Thyroid gland (tissue), 4 donors: Measurements from ENCODE around the gene CARNS1. TPM values are rescaled to one million over a fixed set of nuclear protein-coding genes. Genes with fewer than 3 reads are reported as not detected.

Source experiments
- DNase-seq, 2 donors: peaks; one replicate each; pipeline ENCODE4 v3.0.0-alpha.2; 2019
- H3K27ac ChIP-seq, 3 donors: fragments of 200-600 bp; sonication (generic); 1 replicate in 2 of 3; 2 replicates in 1 of 3; pipeline ENCODE4 v1.5.1; 2016 to 2019; ENCODE audit warnings: mild to moderate bottlenecking in 1 of 3, moderate library complexity in 1 of 3
- H3K27me3 ChIP-seq: fragments of 200-600 bp; sonication (generic); one replicate; pipeline ENCODE4 v1.5.1; 2019
- H3K36me3 ChIP-seq, 2 donors: fragments of 200-600 bp; sonication (generic); one replicate each; pipeline ENCODE4 v1.5.1; 2016 to 2019
- H3K4me1 ChIP-seq, 2 donors: fragments of 200-600 bp; sonication (generic); one replicate each; pipeline ENCODE4 v1.5.1; 2017 to 2019
- H3K4me3 ChIP-seq, 3 donors: fragments of 200-600 bp; sonication (generic); replicated peaks in 1 of 3; 1 replicate in 2 of 3; 2 replicates in 1 of 3; pipeline ENCODE4 v1.5.1; 2016; ENCODE audit warnings: mild to moderate bottlenecking in 1 of 3
- H3K9me3 ChIP-seq: fragments of 200-600 bp; sonication (generic); one replicate; pipeline ENCODE4 v1.5.1; 2017
- POLR2A ChIP-seq, 2 donors: fragments of 450-650 bp; IDR thresholded peaks; one replicate each; pipeline ENCODE4 v1.6.1; 2017; ENCODE audit warnings: antibody characterized with exemption in 2 of 2, mild to moderate bottlenecking in 2 of 2, moderate library complexity in 1 of 2
- WGBS, 2 donors: methylation state at CpG; one replicate each; pipeline ENCODE4 v1.1.5; 2017; 5-methylcytosine and 5-hydroxymethylcytosine counted together
- intact Hi-C: fragments of 100-400 bp; cut with DNase I; formaldehyde crosslinking; loops from one replicate; pipeline ENCODE4 v1.15.1; 2023
- total RNA-seq, 4 donors: library from RNA; depleted of rRNA; stranded (reverse); fragments of >200 nt; gene quantifications; one replicate each; pipeline ENCODE4 v1.2.3, GENCODE V29; 2016
- TF ChIP-seq, protein P1 (sequence below), 6 experiments: fragments of 200-600 bp in 3 of 6; fragments of 450-650 bp in 3 of 6; sonication (generic) in 3 of 6; IDR thresholded peaks; one replicate each; pipeline ENCODE4 v1.5.1; 2016 to 2019; ENCODE audit warnings: antibody characterized with exemption in 6 of 6, mild to moderate bottlenecking in 2 of 6, inconsistent platforms in 1 of 6, moderate library complexity in 1 of 6

CARNS1 gene
- total RNA-seq, 4 donors from 2014 or later: 3.8 to 9.8 (median 5.9) TPM

DNA sequence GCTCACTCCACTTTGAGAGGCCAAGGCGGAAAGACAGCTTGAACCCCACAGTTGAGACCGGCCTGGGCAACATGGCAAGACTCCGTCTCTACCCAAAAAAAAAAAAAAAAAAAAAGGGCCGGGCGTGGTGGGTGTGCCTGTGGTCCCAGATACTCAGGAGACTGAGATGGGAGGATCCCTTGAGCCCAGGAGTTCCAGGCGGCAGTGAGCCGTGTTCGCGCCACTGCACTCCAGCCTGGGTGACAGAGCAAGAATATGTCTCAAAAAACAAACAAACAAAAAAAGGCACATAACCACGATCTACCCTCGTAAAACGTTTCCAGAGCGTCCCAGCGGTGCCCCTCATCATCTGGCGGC, 24.6 kb upstream of the CARNS1 start:
- WGBS, 2 donors: 13 to 14% methylated on average over 15 of the region's 15 CpGs
- no peak for TF ChIP-seq POLR2A (IDR thresholded peaks at IDR 0.05)
- TF ChIP-seq, protein P1, sequence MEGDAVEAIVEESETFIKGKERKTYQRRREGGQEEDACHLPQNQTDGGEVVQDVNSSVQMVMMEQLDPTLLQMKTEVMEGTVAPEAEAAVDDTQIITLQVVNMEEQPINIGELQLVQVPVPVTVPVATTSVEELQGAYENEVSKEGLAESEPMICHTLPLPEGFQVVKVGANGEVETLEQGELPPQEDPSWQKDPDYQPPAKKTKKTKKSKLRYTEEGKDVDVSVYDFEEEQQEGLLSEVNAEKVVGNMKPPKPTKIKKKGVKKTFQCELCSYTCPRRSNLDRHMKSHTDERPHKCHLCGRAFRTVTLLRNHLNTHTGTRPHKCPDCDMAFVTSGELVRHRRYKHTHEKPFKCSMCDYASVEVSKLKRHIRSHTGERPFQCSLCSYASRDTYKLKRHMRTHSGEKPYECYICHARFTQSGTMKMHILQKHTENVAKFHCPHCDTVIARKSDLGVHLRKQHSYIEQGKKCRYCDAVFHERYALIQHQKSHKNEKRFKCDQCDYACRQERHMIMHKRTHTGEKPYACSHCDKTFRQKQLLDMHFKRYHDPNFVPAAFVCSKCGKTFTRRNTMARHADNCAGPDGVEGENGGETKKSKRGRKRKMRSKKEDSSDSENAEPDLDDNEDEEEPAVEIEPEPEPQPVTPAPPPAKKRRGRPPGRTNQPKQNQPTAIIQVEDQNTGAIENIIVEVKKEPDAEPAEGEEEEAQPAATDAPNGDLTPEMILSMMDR (IDR thresholded peaks at IDR 0.05): no peak
- H3K4me1 ChIP-seq: peaks cover 4 to 20% of the 10 kb centered on the region in 2 donors
- peak overlapping the region; percentile 7 to 79 (median 66) for H3K27ac ChIP-seq
- H3K4me3 ChIP-seq: peak overlapping the region; percentile 8 to 77 (median 65)
- intact Hi-C loops: loop anchor here (5.0 to 10.0 kb wide), 2 partner anchors 74 to 116 kb away; partner anchors contain the start of genes CDK2AP2, PITPNM1 and TMEM134
- no peaks in the 10 kb centered on the region for H3K36me3 ChIP-seq
- H3K27me3 ChIP-seq: no peaks in the 10 kb centered on the region
- DNase-seq: no peak
- H3K9me3 ChIP-seq: no peaks in the 10 kb centered on the region

DNA sequence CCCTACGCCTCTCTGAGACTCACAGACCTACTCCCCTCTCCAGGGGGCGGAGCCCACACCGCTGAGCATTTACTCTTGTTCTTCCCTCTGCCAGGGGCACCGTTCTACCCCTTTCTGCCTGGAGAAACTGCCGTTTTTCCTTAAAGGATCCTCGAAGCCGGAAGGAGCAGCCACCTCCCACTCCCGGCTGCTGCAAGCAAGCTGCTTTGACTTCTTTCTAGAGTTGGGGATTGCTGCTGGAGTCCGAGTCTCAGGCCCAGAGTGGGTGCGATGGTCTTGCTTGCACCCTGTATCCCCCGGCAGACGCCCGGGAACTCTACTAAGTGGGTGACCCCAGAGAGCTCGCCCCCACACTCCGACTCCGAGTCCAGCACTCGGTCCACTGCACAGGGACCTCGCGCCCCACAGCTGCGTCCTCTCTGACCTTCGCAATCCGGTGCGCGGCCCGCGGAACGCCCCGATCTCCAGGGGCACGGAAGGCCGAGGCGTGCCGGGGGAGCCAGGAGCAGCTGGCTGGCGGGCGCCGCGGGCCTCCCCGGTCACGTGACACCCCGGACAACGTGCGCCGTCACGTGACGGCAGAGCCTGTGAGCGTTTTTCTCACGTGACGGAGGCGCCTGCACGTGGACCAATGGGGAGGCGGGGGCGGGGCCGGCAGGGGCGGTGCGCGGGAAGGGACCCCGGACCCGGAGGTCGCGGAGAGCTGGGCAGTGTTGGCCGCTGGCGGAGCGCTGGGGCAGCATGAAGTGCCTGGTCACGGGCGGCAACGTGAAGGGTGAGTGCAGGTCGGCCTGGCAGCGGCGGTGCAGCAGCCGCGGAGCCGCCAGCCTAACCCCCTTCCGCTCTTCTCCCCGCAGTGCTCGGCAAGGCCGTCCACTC, 23.9 kb upstream of the CARNS1 start, which contains the start of gene RAD9A:
Gene RAD9A, plus strand, starts transcription at position 683 of the 879 bp plus-strand sequence. Its CDS starts 59 bp downstream, at position 742.
- WGBS, 2 donors: 0% methylated on average over 16 to 29 of the region's 75 CpGs
- Histone ChIP-seq H3K4me1 (peaks cover 4 to 20% of the 10 kb centered on the region in 2 donors), H3K36me3 (no peaks in the 10 kb centered on the region), H3K27me3 (no peaks in the 10 kb centered on the region), H3K9me3 (no peaks in the 10 kb centered on the region), H3K27ac (peak within 1 kb of the TSS; percentile 7 to 79 (median 66)), H3K4me3 (peak within 1 kb of the TSS; percentile 65 to 88 (median 77))
- peak; percentile 96 to 97 for DNase-seq
- TF ChIP-seq, protein P1 (IDR thresholded peaks at IDR 0.05): peak in 1 of 6 experiments; percentile 30
- TF ChIP-seq POLR2A (IDR thresholded peaks at IDR 0.05): peak in 1 of 2 donors; percentile 73
- intact Hi-C loops: loop anchor here (5.0 to 10.0 kb wide), 2 partner anchors 73 to 116 kb away; partner anchors contain the start of genes CDK2AP2, PITPNM1 and TMEM134

DNA sequence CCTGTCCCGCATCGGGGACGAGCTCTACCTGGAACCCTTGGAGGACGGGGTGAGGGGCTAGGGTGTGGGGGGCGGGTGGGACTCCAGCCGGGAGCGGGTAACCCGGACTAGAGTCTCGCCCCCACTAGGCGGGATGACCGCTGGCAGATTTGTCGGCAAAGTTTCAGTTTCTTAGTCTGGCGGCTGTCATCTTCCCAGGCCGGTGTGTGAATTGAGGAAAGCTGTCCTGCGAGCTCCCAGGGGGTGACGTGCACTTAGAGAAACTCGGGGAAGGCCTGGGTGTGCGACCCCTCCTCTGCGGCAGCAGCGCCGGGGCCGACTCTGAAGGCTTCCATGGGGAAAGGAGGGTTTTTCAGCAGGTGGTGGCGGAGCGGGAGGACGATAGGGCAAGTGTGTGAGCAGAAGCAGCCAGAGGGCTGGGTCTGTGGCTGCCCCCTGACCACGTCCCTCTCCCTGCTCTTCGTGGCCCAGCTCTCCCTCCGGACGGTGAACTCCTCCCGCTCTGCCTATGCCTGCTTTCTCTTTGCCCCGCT, 23.2 kb upstream of the CARNS1 start:
- H3K4me1 ChIP-seq: peaks cover 4 to 20% of the 10 kb centered on the region in 2 donors
- WGBS, 2 donors: 8 to 18% methylated on average over 14 to 26 of the region's 31 CpGs
- intact Hi-C loops: loop anchor here (5.0 to 10.0 kb wide), 2 partner anchors 73 to 115 kb away; partner anchors contain the start of genes CDK2AP2, PITPNM1 and TMEM134

DNA sequence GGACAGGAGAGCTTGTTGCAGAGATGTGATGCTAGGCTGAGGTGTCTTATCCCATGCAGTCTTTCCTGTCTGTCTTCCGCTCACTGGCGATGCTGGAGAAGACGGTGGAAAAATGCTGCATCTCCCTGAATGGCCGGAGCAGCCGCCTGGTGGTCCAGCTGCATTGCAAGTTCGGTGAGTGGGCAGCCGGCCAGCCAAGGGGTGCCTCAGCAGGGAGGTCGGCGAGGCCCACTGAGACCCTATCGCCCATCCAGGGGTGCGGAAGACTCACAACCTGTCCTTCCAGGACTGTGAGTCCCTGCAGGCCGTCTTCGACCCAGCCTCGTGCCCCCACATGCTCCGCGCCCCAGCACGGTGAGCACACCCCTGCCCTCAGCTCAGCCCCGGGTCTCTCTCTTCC, 22.0 kb upstream of the CARNS1 start:
- 89 to 95% methylated on average over 18 of the region's 18 CpGs for WGBS, 2 donors
- no peak for DNase-seq
- TF ChIP-seq POLR2A (IDR thresholded peaks at IDR 0.05): no peak
- TF ChIP-seq, protein P1 (IDR thresholded peaks at IDR 0.05): no peak
- Histone ChIP-seq H3K27me3 (no peaks in the 10 kb centered on the region), H3K36me3 (peaks cover 13 to 14% of the 10 kb centered on the region in 2 donors), H3K4me3 (no peak overlapping the region), H3K4me1 (peaks cover 4 to 20% of the 10 kb centered on the region in 2 donors), H3K27ac (no peak overlapping the region), H3K9me3 (no peaks in the 10 kb centered on the region)
- intact Hi-C loops: loop anchor here (5.0 to 10.0 kb wide), 2 partner anchors 71 to 114 kb away; partner anchors contain the start of genes CDK2AP2, PITPNM1 and TMEM134

More for the DNA sequence above, 23.2 kb upstream of the CARNS1 start:
- Histone ChIP-seq H3K27ac (peak overlapping the region in 1 of 3 donors; percentile 54), H3K4me3 (peak overlapping the region; percentile 65 to 88 (median 77)), H3K27me3 (no peaks in the 10 kb centered on the region), H3K36me3 (peaks cover under 1 to 2% of the 10 kb centered on the region in 2 donors), H3K9me3 (no peaks in the 10 kb centered on the region)
- DNase-seq: no peak
- TF ChIP-seq, protein P1 (IDR thresholded peaks at IDR 0.05): no peak
- TF ChIP-seq POLR2A (IDR thresholded peaks at IDR 0.05): no peak
